ENCODE data around the gene PMIS2.
"Not testable (repeated sequence)": the region's sequence is repeated elsewhere in the genome, so short reads cannot be mapped to it uniquely, and the experiment has no call there.

Gene PMIS2

DNA sequence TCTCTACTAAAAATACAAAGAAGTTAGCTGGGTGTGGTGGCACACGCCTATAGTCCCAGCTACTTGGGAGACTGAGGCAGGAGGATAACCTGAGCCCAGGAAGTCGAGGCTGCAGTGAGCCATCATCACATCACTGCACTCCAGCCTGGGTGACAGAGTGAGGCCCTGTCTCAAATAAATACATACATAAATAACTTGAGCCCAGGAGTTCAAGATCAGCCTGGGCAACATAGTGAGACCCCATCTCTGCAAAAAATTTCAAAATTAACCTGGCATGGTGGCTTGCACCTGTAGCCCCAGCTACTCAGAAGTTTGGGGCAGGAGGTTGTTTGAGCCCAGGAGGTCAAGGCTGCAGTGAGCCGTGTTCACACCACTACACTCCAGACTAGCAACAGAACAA lies 9.1 kb downstream of the PMIS2 start:
- DNase-seq: not testable (repeated sequence)

DNA sequence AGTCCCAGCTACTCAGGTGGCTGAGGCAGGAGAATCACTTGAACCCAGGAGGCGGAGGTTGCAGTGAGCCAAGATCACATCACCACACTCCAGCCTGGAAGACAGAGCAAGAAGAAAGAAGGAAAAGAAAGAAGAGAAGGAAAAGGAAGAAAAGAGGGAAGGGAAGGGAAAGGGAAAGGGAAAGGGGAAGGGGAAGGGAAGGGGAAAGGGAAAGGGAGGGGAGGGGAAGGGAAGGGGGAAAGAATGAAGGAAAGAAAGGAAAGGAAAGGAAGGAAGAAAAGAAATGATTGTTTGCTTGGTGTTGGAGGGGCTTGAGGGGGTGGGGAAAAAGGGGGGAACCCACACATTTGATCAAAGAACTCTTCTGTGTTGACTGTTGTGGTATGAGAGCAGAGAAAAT lies 10.0 kb downstream of the PMIS2 start:
- no peak for DNase-seq

- DNase-seq: no peak
Measured at GRCh38 chr19:35596366-35596999, 10.5 kb downstream of the PMIS2 start.

- DNase-seq: no peak
Measured at GRCh38 chr19:35601971-35602370, 16.0 kb downstream of the PMIS2 start.

DNA sequence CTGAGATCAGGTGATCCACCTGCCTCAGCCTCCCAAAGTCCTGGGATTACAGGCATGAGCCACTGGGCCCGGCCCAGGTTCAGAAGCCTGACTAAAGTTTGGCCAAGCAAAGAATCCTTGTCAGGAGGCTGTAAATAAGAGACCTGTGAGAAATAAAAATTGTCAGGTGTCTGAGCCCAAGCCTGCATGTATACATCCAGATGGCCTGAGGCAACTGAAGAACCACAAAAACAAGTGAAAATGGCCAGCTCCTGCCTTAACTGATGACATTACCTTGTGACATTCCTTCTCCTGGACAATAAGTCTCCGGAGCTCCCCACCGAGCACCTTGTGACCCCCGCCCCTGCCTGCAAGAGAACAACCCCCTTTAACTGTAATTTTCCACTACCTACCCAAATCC lies 18.5 kb downstream of the PMIS2 start:
- not testable (repeated sequence) for DNase-seq

DNA sequence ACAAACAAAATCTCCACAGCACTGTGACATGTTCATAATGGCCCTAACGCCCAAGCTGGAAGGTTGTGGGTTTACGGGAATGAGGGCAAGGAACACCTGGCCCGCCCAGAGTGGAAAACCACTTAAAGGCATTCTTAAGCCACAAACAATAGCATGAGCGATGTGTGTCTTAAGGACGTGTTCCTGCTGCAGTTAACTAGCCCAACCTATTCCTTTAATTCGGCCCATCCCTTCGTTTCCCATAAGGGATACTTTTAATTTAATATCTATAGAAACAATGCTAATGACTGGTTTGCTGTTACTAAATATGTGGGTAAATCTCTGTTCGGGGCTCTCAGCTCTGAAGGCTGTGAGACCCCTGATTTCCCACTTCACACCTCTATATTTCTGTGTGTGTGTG lies 21.2 kb downstream of the PMIS2 start:
- not testable (repeated sequence) for DNase-seq

GRCh38 chr19:35607661-35608060 lies 21.7 kb downstream of the PMIS2 start:
- DNase-seq: no peak

- no peak for DNase-seq
Measured at GRCh38 chr19:35608251-35608650, 22.3 kb downstream of the PMIS2 start.

DNA sequence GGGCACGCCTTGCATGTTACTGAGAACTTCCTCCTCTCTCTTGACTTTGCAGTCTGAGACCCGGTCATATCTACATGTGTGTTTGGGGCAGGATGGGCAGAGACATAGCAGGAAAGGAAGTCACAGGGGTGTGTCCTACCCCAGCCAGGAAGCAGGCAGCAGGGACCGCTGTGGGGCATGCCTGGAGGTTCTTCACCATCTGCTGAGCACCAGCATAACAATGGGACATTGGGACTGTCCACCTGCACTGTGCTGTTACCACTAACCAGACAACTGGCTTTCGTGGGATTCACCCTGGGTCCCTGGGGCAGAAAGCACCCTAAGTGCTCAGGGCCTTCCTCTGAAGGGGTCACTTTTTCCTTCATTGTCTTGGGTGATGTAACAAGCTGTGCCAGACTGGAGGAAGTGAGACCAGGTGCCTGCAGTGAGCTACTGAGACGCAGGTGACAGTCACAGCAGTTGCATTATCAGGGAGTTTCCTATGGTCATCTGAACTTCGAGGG lies 23.9 kb downstream of the PMIS2 start:
- DNase-seq: no peak

- DNase-seq: no peak
Measured at GRCh38 chr19:35612224-35612558, 26.2 kb downstream of the PMIS2 start.

GRCh38 chr19:35612559-35613321 lies 26.8 kb downstream of the PMIS2 start, which contains the start of gene HAUS5:
Gene HAUS5 (plus strand): TSS chr19:35612735. CDS start chr19:35612795, 60 bp downstream.
- DNase-seq: peak; percentile 94

DNA sequence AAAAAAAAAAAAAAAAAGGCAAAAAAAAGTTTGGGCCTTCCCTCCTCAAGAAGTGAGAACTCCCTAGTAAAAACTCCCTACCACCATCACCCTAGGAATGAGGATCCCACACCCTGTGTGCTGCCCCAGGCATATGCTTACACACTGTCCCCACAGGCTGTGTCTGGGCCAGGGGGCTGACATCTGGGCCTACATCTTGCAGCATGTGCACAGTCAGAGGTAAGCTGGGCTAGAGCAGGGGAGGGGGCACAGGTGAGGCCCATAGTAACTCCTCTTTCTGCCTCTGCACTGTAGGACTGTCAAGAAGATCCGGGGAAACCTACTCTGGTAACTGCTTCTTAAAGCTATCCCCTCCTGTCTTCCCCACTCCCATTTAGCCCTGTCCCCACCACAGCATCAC lies 27.6 kb downstream of the PMIS2 start:
- no peak for DNase-seq

DNA sequence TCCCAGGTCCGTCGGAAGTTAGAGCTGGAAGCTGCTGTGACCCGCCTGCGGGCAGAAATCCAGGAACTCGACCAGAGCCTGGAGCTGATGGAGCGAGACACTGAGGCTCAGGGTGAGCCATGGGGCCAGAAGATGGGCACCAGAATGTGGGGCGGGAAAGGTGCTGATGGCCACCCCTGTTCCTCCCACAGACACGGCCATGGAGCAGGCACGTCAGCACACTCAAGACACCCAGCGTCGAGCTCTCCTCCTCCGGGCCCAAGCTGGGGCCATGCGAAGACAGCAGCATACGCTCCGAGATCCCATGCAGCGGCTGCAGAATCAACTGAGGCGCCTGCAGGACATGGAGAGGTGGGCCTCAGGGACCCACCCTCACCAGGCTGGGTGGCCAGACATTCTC lies 29.1 kb downstream of the PMIS2 start:
- no peak for DNase-seq

GRCh38 chr19:35618857-35619256 lies 32.9 kb downstream of the PMIS2 start:
- no peak for DNase-seq

- DNase-seq: no peak
Measured at GRCh38 chr19:35619290-35619923, 33.4 kb downstream of the PMIS2 start.

- no peak for DNase-seq
Measured at GRCh38 chr19:35620001-35620400, 34.0 kb downstream of the PMIS2 start.

- no peak for DNase-seq
Measured at GRCh38 chr19:35621708-35622107, 35.7 kb downstream of the PMIS2 start.

- no peak for DNase-seq
Measured at GRCh38 chr19:35622750-35623149, 36.8 kb downstream of the PMIS2 start.

GRCh38 chr19:35623327-35624010 lies 37.5 kb downstream of the PMIS2 start:
- no peak for DNase-seq

DNA sequence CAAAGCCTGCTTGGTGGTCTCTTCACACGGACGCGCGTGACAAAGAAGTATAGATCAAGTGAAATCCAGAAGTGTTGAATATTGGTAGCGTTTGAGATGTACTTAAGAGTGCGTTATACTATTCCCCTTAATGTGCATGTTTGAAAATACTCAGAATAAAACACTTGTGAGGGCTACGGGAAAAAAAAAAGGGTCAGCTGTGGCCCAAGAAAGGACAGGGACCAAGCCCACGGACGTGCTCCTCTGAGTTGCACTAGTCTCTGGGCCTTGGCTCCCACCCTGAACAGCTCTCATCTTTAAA lies 42.2 kb downstream of the PMIS2 start:
- DNase-seq: no peak

- peak; percentile 97 for DNase-seq
Measured at GRCh38 chr19:35628565-35629331, 42.8 kb downstream of the PMIS2 start, which contains the start of gene RBM42. Gene RBM42 (plus strand): TSS chr19:35629036. CDS start chr19:35629154, 118 bp downstream.

DNA sequence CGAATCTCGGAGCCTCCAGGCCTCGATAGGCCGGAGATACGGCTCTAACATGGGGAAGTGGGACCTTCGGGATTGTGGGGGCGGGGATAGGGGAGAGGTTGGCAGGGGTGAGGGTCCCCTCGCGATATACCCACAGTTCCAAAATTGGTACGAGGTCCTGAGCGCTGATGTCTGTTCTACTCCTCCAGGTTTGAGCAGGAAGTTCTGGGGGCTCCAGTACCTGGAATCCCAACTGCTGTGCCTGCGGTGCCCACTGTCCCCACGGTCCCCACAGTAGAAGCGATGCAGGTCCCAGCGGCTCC lies 43.3 kb downstream of the PMIS2 start:
- no peak for DNase-seq

Data from NCI-H526 treated with DMSO at 0.1 percent for 48 hours (cell line).